Activated CD4-positive, alpha-beta T cell treated with anti-CD3 and anti-CD28 coated beads, Interleukin-2, amount 50 U/mL, for 24 hours (primary cell): Measurements from ENCODE around the gene MCTP1.
A peak's percentile ranks its signal among the peaks of the same experiment; 100 is the strongest.

ENCODE experiments used
- DNase-seq, 2 donors: peaks; one replicate each; pipeline ENCODE4 v3.0.0-alpha.2; 2020; ENCODE audit warnings: low read depth in 1 of 2, low spot score in 1 of 2

The MCTP1 gene

GRCh38 chr5:95124731-95125130 lies 160.2 kb downstream of the MCTP1 start:
- no peak for DNase-seq

DNA sequence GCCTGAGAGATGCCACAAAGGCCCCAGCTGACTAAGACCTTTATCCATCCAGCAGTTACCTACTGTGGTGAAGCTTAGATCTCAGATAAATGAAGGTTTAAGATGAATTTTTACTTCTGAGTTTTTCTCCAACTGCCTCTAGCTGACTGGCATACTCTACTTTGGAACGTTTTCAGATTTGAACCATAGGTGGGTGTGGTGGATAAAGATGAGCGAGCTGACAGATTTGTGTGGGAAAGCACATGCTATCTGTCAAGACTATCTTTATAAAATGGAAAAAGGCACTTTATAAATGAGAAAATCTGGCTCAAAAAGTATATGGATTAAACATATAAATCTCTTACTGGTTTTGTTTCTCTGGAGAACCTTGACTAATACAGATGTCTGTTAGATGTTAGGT lies 160.8 kb downstream of the MCTP1 start:
- no peak for DNase-seq

DNA sequence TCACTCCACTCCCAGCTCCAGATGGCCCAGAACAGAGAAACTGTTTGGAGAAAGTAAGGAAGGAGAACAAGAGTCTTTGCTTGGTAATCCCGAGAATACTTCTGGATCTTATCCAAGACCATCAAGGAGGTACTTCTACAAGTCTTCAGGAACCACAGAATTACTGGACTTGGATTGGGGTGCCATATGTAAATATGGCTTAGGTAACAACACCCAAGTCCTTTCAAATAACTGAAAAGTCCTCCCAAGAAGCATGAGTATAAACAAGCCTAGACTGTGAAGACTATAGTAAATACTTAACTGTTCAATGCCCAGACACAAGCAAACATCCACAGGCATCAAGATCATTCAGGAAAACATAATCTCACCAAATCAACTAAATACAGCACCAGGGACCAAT lies 170.0 kb downstream of the MCTP1 start:
- no peak for DNase-seq

DNA sequence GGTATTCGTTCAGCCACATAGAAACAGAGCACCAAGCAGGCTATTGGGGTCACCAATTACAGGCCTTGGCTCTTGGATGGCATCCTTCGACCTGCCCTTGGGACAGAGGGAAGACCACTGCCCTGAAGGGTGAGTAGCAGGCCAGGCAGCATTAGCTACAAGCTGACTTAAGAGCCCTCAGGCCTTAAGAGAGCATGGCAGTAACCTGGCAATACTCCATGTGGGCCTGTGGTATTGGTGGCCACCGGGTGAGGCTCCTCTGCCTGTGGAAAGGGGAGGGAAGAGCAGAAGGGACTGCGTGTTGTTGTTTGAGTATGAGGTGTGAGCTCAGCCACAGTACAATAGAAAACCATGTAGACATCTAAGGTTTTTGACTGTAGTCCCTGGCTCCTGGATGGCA lies 170.6 kb downstream of the MCTP1 start:
- no peak for DNase-seq

GRCh38 chr5:95113489-95113888 lies 171.4 kb downstream of the MCTP1 start:
- DNase-seq = no peak

- no peak for DNase-seq
Measured at GRCh38 chr5:95111141-95111540, 173.8 kb downstream of the MCTP1 start.

GRCh38 chr5:95110118-95110517 lies 174.8 kb downstream of the MCTP1 start:
- DNase-seq = no peak

GRCh38 chr5:95107138-95107537 lies 177.8 kb downstream of the MCTP1 start:
- no peak for DNase-seq

GRCh38 chr5:95105638-95106037 lies 179.3 kb downstream of the MCTP1 start:
- no peak for DNase-seq

DNA sequence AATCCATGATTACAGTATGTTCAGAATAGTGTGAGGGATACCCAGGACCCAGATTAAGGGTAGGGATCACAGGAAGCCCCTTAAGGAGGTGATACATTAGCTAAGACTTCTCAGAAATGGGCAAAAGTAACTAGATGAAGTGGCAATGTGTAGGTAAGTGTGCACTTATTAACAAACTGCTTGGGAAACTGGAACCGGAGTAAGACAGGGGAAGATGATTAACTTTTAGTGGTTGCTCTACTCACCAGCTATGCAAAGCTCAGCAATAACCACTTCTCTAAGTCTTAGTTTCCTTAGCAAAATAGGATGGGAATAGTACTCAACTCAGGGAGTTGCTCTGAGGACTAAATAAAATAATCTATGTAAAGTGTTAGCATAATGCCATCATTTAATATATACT lies 182.2 kb downstream of the MCTP1 start:
- no peak for DNase-seq

GRCh38 chr5:95102080-95102479 lies 182.8 kb downstream of the MCTP1 start:
- no peak for DNase-seq

- DNase-seq = no peak
Measured at GRCh38 chr5:95100551-95100950, 184.3 kb downstream of the MCTP1 start.

DNA sequence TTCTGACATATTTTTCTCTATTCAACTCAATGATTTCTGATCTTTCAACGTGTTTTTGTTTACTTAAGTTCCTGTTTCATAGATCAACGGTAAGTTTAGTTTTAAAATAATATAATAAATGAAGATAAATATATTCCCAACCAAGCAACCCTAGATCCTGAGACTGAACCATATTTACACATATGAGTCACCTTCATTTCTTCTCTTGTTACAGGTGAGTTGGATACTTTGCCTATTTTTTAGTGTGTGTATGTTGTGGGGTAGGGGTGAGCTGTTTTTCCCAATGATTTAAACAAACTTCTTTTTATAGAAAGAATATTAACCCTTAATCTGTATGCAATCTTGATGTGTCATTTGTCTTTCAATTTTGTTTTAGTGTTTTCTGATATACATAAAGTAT lies 186.9 kb downstream of the MCTP1 start:
- DNase-seq = no peak

- no peak for DNase-seq
Measured at GRCh38 chr5:95093211-95093610, 191.7 kb downstream of the MCTP1 start.

DNA sequence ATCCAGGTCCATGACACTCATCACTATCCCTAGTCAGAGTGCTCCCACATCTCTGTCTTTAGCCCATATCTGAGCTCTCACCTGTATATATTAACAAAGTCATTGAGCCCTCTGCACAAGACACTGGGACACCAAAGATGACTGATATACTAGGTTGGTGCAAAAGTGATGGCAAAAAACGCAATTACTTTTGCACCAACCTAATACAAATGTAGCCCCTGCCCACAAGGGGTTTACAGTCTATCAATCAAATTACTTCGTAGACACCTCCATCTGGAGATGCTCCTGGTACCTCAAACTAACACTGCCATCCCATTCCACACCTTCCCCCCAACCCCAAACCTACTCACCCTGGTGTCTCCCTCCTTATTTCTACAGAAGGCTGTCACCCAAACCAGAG lies 194.1 kb downstream of the MCTP1 start:
- no peak for DNase-seq

DNA sequence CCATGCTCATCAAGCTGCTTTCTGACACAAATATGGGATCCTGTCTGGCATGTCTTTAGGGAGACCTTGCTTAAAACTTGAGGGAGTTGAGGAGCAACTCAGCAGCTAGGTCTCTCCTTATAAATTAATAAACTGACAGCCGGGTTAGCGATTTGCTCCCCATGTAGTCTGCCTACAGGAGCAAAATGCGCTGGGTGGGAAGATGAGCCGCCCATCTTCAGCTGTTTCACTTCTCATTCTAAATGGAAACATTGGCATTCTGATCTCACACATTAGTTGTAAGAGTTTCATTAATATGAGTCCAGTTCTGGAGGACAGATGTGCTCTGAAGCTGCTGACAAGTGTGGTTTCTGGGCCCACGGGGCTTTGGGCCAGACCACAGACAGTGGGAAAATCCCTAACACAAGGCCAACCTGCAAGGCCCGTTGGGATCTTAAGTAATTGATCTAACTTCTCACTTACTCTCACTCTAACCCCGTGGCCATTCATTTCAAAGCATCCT lies 197.0 kb downstream of the MCTP1 start:
- no peak for DNase-seq

DNA sequence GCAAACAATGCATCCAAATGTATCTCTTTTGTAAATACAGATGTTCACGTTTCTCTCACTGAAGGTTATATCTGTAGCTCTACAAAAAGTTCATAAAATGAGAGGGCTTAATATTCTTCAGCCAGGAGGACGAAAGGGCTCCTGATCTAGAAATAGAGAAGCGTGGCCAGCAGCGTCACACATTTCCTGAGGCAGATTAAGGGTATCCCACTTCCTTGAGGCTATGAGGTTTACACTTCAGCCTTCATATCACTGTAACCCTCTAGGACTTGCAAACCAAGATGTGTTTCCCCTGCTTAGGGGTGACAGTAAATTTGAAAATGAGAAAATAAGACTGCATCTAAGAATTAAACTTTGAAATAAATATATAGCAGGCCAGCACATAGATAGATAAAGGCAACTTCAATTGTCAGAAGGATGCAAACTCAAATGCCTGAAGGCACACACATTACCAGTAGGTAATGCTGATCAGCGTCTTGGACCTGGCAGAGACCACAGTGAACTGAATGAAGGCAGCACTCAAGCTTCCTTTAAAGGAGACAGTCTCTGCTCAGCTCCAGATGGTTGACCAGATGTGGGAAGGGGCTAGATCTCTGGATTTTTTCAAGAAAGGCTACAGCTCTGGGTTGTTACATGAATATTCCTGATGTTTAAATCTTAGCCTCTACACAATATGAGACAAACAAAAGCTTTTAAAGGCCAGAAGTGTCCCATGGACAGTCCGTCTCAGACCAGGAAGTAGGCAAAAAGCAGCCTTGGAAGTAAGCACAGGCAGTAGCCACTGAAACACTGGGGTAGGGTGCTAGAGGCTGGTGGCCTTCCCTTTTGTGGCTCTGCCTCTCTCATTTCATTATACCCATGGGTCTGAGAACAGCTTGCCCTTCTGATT lies 197.7 kb downstream of the MCTP1 start:
- no peak for DNase-seq

DNA sequence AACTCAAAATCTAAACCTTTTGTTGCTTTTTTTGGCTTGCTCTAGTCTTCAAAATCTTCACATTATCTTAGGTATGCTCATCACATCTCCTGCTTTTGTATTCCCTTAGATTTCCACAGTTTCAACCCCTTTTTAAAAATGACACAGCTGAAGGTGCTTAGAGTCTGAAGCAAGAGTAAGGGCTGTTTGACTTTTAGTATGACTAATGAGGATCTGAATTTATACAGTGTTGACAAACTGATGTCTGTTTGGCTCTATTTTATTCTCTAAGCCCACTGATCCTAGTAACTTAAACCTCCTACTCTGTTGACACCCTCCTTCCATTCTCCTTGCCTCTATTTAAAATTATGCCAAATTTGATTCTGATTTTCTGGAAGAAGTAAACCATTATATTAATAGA lies 200.1 kb downstream of the MCTP1 start:
- DNase-seq = no peak

- no peak for DNase-seq
Measured at GRCh38 chr5:95083606-95084005, 201.3 kb downstream of the MCTP1 start.

DNA sequence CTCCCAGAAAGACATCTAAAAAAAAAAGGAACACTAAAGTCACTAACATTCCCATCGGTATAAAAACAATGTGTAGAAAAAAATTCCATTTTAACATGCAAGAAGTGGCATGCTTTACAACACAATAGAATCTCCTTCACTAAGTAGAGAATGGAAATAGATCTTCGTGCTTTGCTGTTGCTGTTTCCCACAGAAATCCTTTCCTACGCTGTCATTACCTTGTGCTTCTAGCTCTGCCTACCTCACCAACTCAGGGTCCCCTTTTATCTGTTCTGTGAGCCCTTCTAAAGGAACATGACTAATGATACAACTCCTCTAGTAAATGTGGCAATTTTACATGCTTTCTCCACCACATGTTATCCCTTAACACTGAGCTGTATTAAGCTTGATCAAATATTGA lies 202.9 kb downstream of the MCTP1 start:
- DNase-seq = no peak

DNA sequence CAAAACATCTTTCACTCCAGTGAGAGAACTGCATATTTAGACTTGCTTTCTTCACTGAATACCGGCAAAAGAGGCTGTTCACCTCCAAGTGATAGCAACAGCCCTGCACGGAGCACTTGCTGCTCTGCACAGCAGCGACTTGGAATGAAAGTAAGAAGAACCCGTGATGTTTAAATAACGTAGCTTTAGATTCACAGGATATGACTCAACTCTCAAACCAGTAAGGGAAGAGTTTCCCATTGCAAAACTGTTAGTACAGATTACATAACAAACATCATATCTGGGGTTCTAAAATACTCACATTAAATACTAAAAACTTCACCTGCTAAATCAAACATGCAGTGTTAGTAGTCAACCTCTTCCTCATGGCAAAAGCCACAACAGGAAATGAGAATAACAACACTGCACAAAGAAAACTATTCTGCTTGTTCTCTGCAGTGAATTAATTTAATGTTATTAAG lies 203.4 kb downstream of the MCTP1 start:
- peak in 1 of 2 donors; percentile 11 for DNase-seq

DNA sequence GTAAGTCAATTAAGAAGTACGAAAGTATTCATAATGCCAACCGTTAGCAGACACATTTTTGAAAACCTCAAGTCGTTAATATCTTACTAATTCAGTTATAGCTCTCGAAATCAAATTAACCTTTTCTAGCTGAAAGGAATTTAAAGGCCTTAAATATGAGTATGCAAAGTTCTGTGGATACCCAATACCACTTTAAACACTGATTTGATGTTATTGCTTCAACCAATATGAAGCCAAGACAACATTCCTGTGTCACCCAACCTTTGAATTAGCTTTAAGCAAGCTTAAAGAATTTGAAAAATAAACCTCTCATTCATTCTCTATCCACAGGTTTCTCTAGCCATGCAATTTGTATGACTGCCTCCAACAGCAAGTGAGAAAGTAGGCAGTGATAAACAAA lies 204.5 kb downstream of the MCTP1 start:
- no peak for DNase-seq

DNA sequence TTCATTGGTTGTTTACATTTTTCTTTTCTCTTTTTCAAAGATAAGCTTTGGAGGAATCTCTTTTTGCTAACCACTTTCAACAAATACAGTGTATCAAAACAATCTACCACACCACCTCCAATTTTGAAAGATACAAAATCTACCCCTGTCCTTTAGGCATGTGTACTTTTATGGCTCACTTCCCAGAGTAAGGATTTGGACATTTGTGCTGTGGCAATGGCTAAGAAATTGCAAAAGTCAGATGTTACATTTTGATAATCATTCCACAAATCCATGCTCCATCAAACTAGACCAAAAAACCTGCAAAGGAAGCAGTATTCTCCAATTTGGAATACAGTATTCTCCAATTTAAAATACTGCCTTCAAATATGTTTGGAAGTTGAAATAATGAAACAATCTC lies 204.9 kb downstream of the MCTP1 start:
- no peak for DNase-seq
